ENCODE data around the gene AOX1. TPM values are rescaled to one million over a fixed set of nuclear protein-coding genes. Genes with fewer than 3 reads are reported as not detected.
A peak's percentile ranks its signal among the peaks of the same experiment; 100 is the strongest.

Gene AOX1
- total RNA-seq, 1 donor from 2014 or later, result 3.4 TPM

DNA sequence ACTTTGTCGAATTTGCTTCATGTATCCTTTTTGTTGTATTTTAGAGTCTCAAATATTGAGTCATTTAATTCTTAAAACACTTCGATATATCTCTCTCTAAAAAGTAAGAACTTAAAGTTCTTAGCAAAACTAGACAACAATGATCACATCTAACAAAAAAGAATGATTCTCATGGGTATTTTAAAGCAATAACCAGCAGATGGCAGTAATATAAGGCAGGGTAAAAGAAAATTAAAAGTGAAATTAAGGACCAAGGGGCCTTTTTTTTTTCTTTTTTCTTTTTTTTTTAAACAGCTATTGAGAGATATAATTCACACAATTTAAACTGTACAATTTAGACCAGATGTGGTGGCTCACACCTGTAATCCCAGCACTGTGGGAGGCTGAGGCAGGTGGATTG lies 9.9 kb upstream of the AOX1 start:
- Histone ChIP-seq H3K4me3 (ENCODE audit: insufficient read depth, low read depth, low read length) (no peak overlapping the region), H3K4me1 (ENCODE audit: insufficient read depth, low read length) (no peaks in the 10 kb centered on the region), H3K9ac (ENCODE audit: low read length) (no peak overlapping the region), H4K20me1 (ENCODE audit: insufficient read depth, low read length) (no peaks in the 10 kb centered on the region), H3K36me3 (ENCODE audit: insufficient read depth, low read length) (peaks cover under 1% of the 10 kb centered on the region), H3K27ac (ENCODE audit: low read depth, low read length) (no peak overlapping the region), H3K9me3 (ENCODE audit: insufficient read depth, low read depth, low read length) (no peaks in the 10 kb centered on the region), H2AFZ (ENCODE audit: low read depth, low read length) (no peak overlapping the region), H3K79me2 (ENCODE audit: insufficient read depth, low read length) (no peaks in the 10 kb centered on the region), H3K4me2 (ENCODE audit: low read length) (no peak overlapping the region), H3K27me3 (ENCODE audit: insufficient read depth, low read length) (no peaks in the 10 kb centered on the region)
- H3K4me3 Mint-ChIP-seq (ENCODE audit: unreplicated experiment), result no peak overlapping the region
- TF ChIP-seq, protein P1, sequence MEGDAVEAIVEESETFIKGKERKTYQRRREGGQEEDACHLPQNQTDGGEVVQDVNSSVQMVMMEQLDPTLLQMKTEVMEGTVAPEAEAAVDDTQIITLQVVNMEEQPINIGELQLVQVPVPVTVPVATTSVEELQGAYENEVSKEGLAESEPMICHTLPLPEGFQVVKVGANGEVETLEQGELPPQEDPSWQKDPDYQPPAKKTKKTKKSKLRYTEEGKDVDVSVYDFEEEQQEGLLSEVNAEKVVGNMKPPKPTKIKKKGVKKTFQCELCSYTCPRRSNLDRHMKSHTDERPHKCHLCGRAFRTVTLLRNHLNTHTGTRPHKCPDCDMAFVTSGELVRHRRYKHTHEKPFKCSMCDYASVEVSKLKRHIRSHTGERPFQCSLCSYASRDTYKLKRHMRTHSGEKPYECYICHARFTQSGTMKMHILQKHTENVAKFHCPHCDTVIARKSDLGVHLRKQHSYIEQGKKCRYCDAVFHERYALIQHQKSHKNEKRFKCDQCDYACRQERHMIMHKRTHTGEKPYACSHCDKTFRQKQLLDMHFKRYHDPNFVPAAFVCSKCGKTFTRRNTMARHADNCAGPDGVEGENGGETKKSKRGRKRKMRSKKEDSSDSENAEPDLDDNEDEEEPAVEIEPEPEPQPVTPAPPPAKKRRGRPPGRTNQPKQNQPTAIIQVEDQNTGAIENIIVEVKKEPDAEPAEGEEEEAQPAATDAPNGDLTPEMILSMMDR (IDR thresholded peaks at IDR 0.05; ENCODE audit: insufficient read depth, low read depth, low read length), result peak; percentile 34
- no peak for TF ChIP-seq EZH2 (IDR thresholded peaks at IDR 0.05; ENCODE audit: insufficient read depth, low read length)
- no peaks in the 10 kb centered on the region for H3K36me3 Mint-ChIP-seq (ENCODE audit: low read depth, unreplicated experiment)
- H3K27me3 Mint-ChIP-seq (ENCODE audit: low read depth, unreplicated experiment), result no peaks in the 10 kb centered on the region
- FAIRE-seq, result no peak
- DNase-seq (ENCODE audit: low read depth), result no peak
- H3K27ac Mint-ChIP-seq (ENCODE audit: unreplicated experiment), result no peak overlapping the region
- H3K4me1 Mint-ChIP-seq (ENCODE audit: low read depth, unreplicated experiment), result no peaks in the 10 kb centered on the region
- H3K9me3 Mint-ChIP-seq (ENCODE audit: unreplicated experiment), result no peaks in the 10 kb centered on the region

DNA sequence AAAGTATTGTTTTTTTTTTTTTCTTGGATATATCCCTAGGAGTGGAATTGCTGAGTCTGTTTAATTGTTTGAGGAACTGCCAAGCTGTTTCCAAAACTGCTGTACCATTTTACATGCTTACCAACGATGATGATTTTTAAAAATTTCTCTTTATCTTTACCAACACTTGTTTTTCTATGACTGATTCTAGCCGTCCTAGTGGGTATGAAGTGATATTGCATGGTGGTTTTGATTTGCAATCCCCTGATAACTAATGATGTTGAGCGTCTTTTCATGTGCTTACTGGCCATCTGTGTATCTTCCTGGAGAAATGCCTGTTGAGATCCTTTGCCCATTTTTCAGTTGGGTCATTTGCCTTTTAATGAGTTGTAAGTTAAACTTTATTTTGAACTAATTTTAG lies 8.8 kb upstream of the AOX1 start:
- Histone ChIP-seq H3K4me1 (ENCODE audit: insufficient read depth, low read length) (no peaks in the 10 kb centered on the region), H4K20me1 (ENCODE audit: insufficient read depth, low read length) (no peaks in the 10 kb centered on the region), H3K27ac (ENCODE audit: low read depth, low read length) (no peak overlapping the region), H3K4me3 (ENCODE audit: insufficient read depth, low read depth, low read length) (no peak overlapping the region), H3K9ac (ENCODE audit: low read length) (no peak overlapping the region), H3K9me3 (ENCODE audit: insufficient read depth, low read depth, low read length) (no peaks in the 10 kb centered on the region), H3K27me3 (ENCODE audit: insufficient read depth, low read length) (no peaks in the 10 kb centered on the region), H3K4me2 (ENCODE audit: low read length) (no peak overlapping the region), H3K79me2 (ENCODE audit: insufficient read depth, low read length) (no peaks in the 10 kb centered on the region), H3K36me3 (ENCODE audit: insufficient read depth, low read length) (no peaks in the 10 kb centered on the region), H2AFZ (ENCODE audit: low read depth, low read length) (no peak overlapping the region)
- TF ChIP-seq, protein P1 (IDR thresholded peaks at IDR 0.05; ENCODE audit: insufficient read depth, low read depth, low read length), result peak; percentile 21
- TF ChIP-seq EZH2 (IDR thresholded peaks at IDR 0.05; ENCODE audit: insufficient read depth, low read length), result no peak
- no peaks in the 10 kb centered on the region for H3K27me3 Mint-ChIP-seq (ENCODE audit: low read depth, unreplicated experiment)
- no peak overlapping the region for H3K27ac Mint-ChIP-seq (ENCODE audit: unreplicated experiment)
- H3K4me3 Mint-ChIP-seq (ENCODE audit: unreplicated experiment), result no peak overlapping the region
- H3K36me3 Mint-ChIP-seq (ENCODE audit: low read depth, unreplicated experiment), result no peaks in the 10 kb centered on the region
- no peaks in the 10 kb centered on the region for H3K9me3 Mint-ChIP-seq (ENCODE audit: unreplicated experiment)
- DNase-seq (ENCODE audit: low read depth) (no peak), FAIRE-seq (no peak)
- no peaks in the 10 kb centered on the region for H3K4me1 Mint-ChIP-seq (ENCODE audit: low read depth, unreplicated experiment)

DNA sequence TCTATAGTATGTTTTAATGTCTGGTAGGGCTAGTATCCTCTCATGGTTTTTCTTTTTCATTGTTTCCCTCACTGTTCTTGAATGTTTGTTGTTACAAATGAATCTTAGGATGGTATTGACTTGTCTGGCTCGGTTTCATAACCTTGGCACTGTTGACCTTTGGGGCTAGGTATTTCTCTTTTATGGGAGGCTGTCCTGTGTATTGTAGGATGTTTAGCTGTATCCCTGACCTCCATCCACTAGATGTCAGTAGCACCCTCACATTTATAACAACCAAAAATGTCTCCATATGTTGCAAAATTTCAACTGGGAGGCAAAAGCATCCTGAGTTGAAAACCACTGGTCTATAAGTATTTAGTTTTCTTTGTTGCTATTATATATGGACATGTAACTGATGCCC lies 7.0 kb upstream of the AOX1 start:
- Mint-ChIP-seq H3K9me3 (ENCODE audit: unreplicated experiment) (no peaks in the 10 kb centered on the region), H3K27me3 (ENCODE audit: low read depth, unreplicated experiment) (no peaks in the 10 kb centered on the region), H3K4me1 (ENCODE audit: low read depth, unreplicated experiment) (no peaks in the 10 kb centered on the region), H3K36me3 (ENCODE audit: low read depth, unreplicated experiment) (no peaks in the 10 kb centered on the region), H3K27ac (ENCODE audit: unreplicated experiment) (no peak overlapping the region), H3K4me3 (ENCODE audit: unreplicated experiment) (no peak overlapping the region)
- H3K9me3 ChIP-seq (ENCODE audit: insufficient read depth, low read depth, low read length), result no peaks in the 10 kb centered on the region
- H2AFZ ChIP-seq (ENCODE audit: low read depth, low read length), result no peak overlapping the region
- TF ChIP-seq, protein P1 (IDR thresholded peaks at IDR 0.05; ENCODE audit: insufficient read depth, low read depth, low read length), result peak; percentile 59
- TF ChIP-seq EZH2 (IDR thresholded peaks at IDR 0.05; ENCODE audit: insufficient read depth, low read length), result no peak
- no peaks in the 10 kb centered on the region for H4K20me1 ChIP-seq (ENCODE audit: insufficient read depth, low read length)
- H3K79me2 ChIP-seq (ENCODE audit: insufficient read depth, low read length), result no peaks in the 10 kb centered on the region
- no peak overlapping the region for H3K9ac ChIP-seq (ENCODE audit: low read length)
- H3K4me1 ChIP-seq (ENCODE audit: insufficient read depth, low read length), result no peaks in the 10 kb centered on the region
- no peaks in the 10 kb centered on the region for H3K27me3 ChIP-seq (ENCODE audit: insufficient read depth, low read length)
- H3K4me2 ChIP-seq (ENCODE audit: low read length), result no peak overlapping the region
- DNase-seq (ENCODE audit: low read depth), result no peak
- peak; percentile 26 for FAIRE-seq
- no peaks in the 10 kb centered on the region for H3K36me3 ChIP-seq (ENCODE audit: insufficient read depth, low read length)
- no peak overlapping the region for H3K27ac ChIP-seq (ENCODE audit: low read depth, low read length)
- no peak overlapping the region for H3K4me3 ChIP-seq (ENCODE audit: insufficient read depth, low read depth, low read length)
